ENCODE data around the gene CSE1L. TPM values are rescaled to one million over a fixed set of nuclear protein-coding genes. Genes with fewer than 3 reads are reported as not detected.

Gene CSE1L
- total RNA-seq, 1 experiment from 2014 or later: 246 TPM

DNA sequence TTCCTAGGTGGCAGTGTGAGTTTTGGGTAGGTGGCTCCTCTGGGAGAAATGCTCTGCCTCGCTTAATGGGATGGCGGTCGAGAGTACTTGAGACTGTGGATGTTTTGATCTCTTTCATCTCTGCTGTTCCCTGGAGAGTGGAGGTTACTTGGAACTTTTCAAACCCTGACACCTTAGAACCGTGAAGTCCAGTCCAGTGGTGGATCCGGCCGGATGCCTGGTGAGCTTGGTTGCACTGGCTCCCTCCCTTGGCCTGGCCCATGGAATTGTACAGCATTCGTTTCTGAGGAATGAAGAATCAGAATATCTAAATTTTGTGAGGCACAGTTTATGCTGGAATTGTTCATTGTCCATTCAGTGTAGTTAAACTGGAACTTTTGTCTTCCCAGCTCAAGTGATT is 51.0 kb downstream of the CSE1L start:
- Histone ChIP-seq H2BK5ac (ENCODE audit: insufficient read length, low read length) (no peak overlapping the region), H3K9ac (ENCODE audit: extremely low read depth, insufficient read length, low read length) (no peak overlapping the region), H3K18ac (ENCODE audit: insufficient read length, low read depth, low read length) (no peak overlapping the region), H2AFZ (ENCODE audit: low read length) (no peak overlapping the region), H3K27ac (ENCODE audit: insufficient read length, low read depth, low read length) (no peak overlapping the region), H4K5ac (ENCODE audit: insufficient read length, low read depth, low read length) (no peak overlapping the region), H3K23ac (ENCODE audit: insufficient read length, low read depth, low read length) (no peak overlapping the region), H2BK120ac (ENCODE audit: low read depth, low read length, poor library complexity, severe bottlenecking) (no peak overlapping the region), H4K20me1 (ENCODE audit: control insufficient read depth, insufficient read depth, insufficient read length) (no peaks in the 10 kb centered on the region), H3K9me3 (ENCODE audit: control insufficient read depth, low read depth, low read length) (no peaks in the 10 kb centered on the region), H3K4me2 (ENCODE audit: insufficient read depth, insufficient read length, low read length) (no peak overlapping the region), H2BK12ac (ENCODE audit: insufficient read length, low read depth, low read length) (no peak overlapping the region), H3K4ac (ENCODE audit: low read depth, low read length) (no peak overlapping the region), H3K14ac (ENCODE audit: insufficient read depth, low read length) (no peak overlapping the region), H3K79me1 (ENCODE audit: insufficient read depth, low read depth, low read length, poor library complexity, severe bottlenecking) (peaks cover 3% of the 10 kb centered on the region), H2BK15ac (ENCODE audit: low read depth, low read length) (no peak overlapping the region), H3K23me2 (ENCODE audit: insufficient read length, low read depth, low read length, poor library complexity, severe bottlenecking) (no peaks in the 10 kb centered on the region), H4K91ac (ENCODE audit: insufficient read length, low read depth, low read length) (no peak overlapping the region), H3K79me2 (ENCODE audit: insufficient read depth, low read length) (no peaks in the 10 kb centered on the region; the same call in 1 of the 2 replicates), H2BK20ac (ENCODE audit: low read depth, low read length, poor library complexity, severe bottlenecking) (no peak overlapping the region), H3T11ph (ENCODE audit: low read length) (no peak overlapping the region), H3K27me3 (ENCODE audit: insufficient read depth, low read length) (no peaks in the 10 kb centered on the region), H3K56ac (ENCODE audit: insufficient read length, low read depth, low read length) (no peak overlapping the region), H4K8ac (replicated peaks; ENCODE audit: insufficient read length, low read depth, low read length) (no peak overlapping the region), H2AK5ac (ENCODE audit: insufficient read length, low read length) (no peak overlapping the region), H3K4me1 (ENCODE audit: insufficient read depth, low read length) (no peaks in the 10 kb centered on the region)
- Mint-ChIP-seq H3K9me3 (no peaks in the 10 kb centered on the region), H3K27me3 (ENCODE audit: low read depth) (no peaks in the 10 kb centered on the region; the same call in 1 of the 2 replicates), H3K4me3 (no peak overlapping the region), H3K27ac (peak overlapping the region in 2 of 3 experiments; percentile 20 to 62; a peak in 3 of 7 replicates), H3K4me1 (no peaks in the 10 kb centered on the region), H3K36me3 (ENCODE audit: insufficient read depth in 1 of 3, low read depth in 3 of 3) (peaks cover 59 to 88% (median 87%) of the 10 kb centered on the region in 3 experiments; a peak in 6 of 7 replicates)
- DNase-seq: no peak
- no peak for TF ChIP-seq CTCF (conservative IDR thresholded peaks at IDR 0.05)
- no CpG with 5 or more reads among the region's 7 CpGs for WGBS (ENCODE audit: extremely low coverage, insufficient read length, low lambda C conversion rate)

All from H9 (cell line).